Stimulated activated memory B cell treated with anti-CD40 and anti-IgM and Interleukin-4, amounts not matched to agents 10 μg/mL and 1 μg/mL and 100 μg/mL, for 72 hours (primary cell): ENCODE measurements around the gene GNAL.
"Not testable (repeated sequence)": the region's sequence is repeated elsewhere in the genome, so short reads cannot be mapped to it uniquely, and the experiment has no call there.

Source experiments
- ATAC-seq: fragments of 150-1000 bp; cut with Tn5 transposase; 2 replicates; pipeline ENCODE4 v1.10.0; 2021
- H3K27ac Mint-ChIP-seq: one replicate; pipeline ENCODE4 v1.8.0; 2022; ENCODE audit warnings: mild to moderate bottlenecking, mixed read lengths
- H3K27me3 Mint-ChIP-seq: one replicate; pipeline ENCODE4 v1.8.0; 2022; ENCODE audit warnings: mixed read lengths
- H3K36me3 Mint-ChIP-seq: one replicate; pipeline ENCODE4 v1.8.0; 2022; ENCODE audit warnings: mixed read lengths
- H3K4me1 Mint-ChIP-seq: one replicate; pipeline ENCODE4 v1.8.0; 2022; ENCODE audit warnings: mixed read lengths
- H3K4me3 Mint-ChIP-seq: one replicate; pipeline ENCODE4 v1.8.0; 2022; ENCODE audit warnings: mild to moderate bottlenecking, moderate library complexity, mixed read lengths
- H3K9me3 Mint-ChIP-seq: one replicate; pipeline ENCODE4 v1.8.0; 2022; ENCODE audit warnings: mixed read lengths

Gene GNAL

DNA sequence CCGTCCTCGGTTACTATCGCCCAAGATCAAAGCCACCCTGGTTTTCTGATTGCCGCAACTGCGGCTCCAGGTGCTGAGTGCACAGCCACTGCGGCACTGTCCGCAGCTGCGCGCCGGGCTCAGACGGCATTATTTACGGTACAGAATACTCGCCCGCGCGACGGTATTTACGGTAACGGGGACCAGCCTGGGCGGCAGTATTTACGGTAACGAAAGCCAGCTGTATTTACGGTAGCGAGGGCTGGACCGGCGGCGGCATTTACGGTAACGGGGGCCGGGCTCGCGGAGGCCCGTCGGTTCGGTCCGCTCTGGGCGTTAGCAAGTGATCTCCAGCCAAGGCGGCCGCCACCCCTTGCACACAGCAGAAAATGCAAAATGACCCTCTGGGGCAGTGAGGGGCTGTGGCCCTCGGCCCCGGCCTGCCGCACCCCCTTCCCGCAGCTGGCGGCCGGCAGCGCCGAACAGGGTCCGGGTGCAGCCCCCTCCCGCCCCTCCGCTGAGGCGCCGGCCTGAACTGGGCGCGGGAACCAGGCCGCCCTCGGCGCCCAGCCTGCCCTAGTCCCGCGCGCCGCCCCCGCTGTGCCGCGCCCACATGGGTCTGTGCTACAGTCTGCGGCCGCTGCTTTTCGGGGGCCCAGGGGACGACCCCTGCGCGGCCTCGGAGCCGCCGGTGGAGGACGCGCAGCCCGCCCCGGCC is at the start of gene GNAL:
Gene GNAL (plus strand): TSS at position 293 of the 697 bp plus-strand sequence. CDS start 300 bp downstream, at position 593.
- no peaks in the 10 kb centered on the region for H3K36me3 Mint-ChIP-seq
- H3K4me3 Mint-ChIP-seq = peak within 1 kb of the TSS; percentile 71
- H3K27me3 Mint-ChIP-seq = peaks cover 46% of the 10 kb centered on the region
- no peak within 1 kb of the TSS for H3K27ac Mint-ChIP-seq
- H3K9me3 Mint-ChIP-seq = peaks cover 5% of the 10 kb centered on the region
- peak; percentile 70 for ATAC-seq
- peaks cover 9% of the 10 kb centered on the region for H3K4me1 Mint-ChIP-seq

DNA sequence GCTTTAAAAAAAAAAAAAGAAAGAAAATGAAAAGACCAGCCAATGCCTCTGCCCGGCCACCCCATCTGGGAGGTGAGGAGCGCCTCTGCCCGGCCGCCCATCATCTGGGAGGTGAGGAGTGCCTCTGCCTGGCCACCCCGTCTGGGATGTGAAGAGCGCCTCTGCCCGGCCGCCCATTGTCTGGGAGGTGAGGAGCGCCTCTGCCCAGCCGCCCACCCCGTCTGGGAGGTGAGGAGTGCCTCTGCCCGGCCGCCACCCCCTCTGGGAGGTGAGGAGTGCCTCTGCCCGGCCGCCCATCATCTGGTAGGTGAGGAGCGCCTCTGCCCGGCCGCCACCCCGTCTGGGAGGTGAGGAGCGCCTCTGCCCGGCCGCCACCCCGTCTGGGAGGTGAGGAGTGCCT is 41.8 kb upstream of the GNAL start:
- H3K27me3 Mint-ChIP-seq, H3K27ac Mint-ChIP-seq, H3K36me3 Mint-ChIP-seq, H3K4me3 Mint-ChIP-seq, H3K9me3 Mint-ChIP-seq, ATAC-seq, H3K4me1 Mint-ChIP-seq: not testable (repeated sequence)

DNA sequence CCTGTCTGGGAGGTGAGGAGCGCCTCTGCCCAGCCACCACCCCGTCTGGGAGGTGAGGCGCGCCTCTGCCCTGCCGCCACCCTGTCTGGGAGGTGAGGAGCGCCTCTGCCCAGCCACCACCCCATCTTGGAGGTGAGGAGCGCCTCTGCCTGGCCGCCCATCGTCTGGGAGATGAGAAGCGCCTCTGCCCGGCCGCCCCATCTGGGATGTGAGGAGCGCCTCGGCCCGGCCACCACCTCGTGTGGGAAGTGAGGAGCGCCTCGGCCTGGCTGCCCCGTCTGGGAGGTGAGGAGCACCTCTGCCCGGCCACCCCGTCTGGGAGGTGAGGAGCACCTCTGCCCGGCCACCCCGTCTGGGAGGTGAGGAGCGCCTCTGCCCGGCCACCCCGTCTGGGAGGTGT is 41.3 kb upstream of the GNAL start:
- not testable (repeated sequence) for ATAC-seq, H3K4me3 Mint-ChIP-seq, H3K9me3 Mint-ChIP-seq, H3K27ac Mint-ChIP-seq, H3K27me3 Mint-ChIP-seq, H3K36me3 Mint-ChIP-seq, H3K4me1 Mint-ChIP-seq

DNA sequence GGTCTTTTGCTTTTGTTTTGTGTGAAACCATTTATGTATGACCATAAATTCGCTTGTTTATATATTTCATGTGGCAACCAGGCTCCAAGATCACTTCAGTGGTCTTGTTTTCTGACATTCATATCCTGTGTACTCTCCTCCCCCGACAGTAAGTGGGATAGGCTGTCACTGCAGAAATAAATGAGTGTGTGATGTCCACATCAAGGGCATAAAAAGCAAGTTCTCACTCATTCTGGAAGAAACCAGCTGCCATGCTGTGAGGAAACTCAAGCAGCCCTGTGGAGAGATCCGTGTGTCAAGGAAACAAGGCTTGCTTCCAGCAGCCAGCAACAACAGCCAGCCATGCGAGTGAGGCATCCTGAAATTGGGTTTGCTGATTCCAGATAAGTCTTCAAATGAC is 39.2 kb upstream of the GNAL start:
- H3K36me3 Mint-ChIP-seq = no peaks in the 10 kb centered on the region
- no peak overlapping the region for H3K27ac Mint-ChIP-seq
- peaks cover 28% of the 10 kb centered on the region for H3K27me3 Mint-ChIP-seq
- peaks cover 9% of the 10 kb centered on the region for H3K9me3 Mint-ChIP-seq
- H3K4me3 Mint-ChIP-seq = no peak overlapping the region
- no peak for ATAC-seq
- no peaks in the 10 kb centered on the region for H3K4me1 Mint-ChIP-seq

DNA sequence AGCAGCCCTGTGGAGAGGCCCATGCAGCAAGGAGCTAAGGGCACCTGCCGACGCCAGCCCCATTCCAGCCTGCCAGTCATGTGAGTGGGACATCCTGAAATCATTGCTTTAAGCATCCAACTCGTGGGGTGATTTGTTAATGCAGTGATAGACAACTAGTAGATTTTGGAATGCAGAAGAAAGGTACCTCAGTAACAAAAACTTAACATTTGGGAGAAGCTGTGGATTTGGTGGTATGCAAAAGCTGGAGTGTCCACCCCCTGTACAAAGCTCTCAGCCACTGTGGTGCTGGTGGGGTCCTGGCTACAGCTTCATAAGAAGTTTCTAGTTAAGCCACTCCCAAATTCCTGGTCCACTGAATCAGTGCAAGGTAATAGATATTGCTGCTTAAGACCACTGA is 37.2 kb upstream of the GNAL start:
- H3K36me3 Mint-ChIP-seq = no peaks in the 10 kb centered on the region
- no peak overlapping the region for H3K4me3 Mint-ChIP-seq
- peaks cover 9% of the 10 kb centered on the region for H3K9me3 Mint-ChIP-seq
- no peak overlapping the region for H3K27ac Mint-ChIP-seq
- ATAC-seq = no peak
- H3K4me1 Mint-ChIP-seq = peaks cover 5% of the 10 kb centered on the region
- peaks cover 35% of the 10 kb centered on the region for H3K27me3 Mint-ChIP-seq

DNA sequence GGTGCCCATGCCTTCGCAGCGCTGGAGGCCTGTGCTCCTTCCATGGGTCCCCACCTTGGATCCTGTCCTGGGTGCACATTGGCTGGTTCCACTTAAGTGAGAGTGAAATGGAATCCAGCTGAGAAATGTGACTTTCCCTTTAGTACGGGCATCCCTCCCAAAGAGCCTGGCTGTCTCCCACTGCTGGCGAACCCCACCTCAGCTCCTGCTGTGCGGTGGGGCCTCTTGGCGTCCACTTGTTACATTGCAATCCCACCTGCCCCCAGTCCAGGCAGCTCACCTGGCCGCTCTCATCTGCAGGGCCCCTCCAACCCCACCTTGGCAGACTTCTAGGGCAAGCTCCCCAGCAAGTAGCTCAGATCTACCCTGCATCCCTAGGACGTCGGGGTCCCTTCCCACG is 35.5 kb upstream of the GNAL start:
- peaks cover 5% of the 10 kb centered on the region for H3K4me1 Mint-ChIP-seq

DNA sequence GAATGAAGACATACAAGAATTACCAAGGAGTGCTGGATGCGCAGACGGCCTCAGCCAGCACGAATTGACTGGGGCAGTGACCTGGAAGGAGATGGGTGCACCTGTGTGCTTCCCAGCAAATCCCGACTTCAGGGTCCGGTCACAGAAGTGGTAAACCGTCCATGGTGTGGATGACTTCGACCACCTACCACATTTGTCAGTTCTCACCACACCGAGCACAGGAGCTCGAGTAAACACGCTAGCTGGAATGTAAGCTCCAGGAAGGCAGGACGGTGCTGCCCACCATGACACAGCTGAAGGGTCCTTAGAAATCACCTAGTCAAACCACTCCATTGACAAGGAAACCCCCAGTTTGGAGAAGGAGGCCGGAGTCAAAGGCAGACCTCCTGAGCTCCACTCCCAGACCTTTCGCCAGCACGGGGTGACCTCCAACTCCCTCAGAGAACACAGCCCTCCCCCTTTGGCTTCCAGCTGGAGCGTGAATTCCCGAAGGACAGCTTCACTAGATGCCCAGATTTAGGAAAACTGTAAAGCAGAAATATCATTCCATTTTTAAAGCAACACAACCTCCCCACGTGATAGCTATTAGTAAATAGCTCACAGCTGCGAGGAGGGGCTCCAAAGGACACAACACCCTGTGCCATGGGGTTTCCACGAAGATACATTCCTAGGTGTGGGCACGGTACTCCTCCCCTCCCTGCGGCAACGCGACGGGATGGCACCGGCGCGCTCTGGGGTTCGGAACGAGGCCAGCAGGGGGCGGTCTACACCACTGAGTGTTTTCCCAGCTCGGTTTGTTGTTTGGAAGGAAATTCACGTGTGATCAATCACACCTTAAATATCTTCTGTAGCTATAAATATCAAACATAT is 34.1 kb upstream of the GNAL start:
- Mint-ChIP-seq H3K9me3 (peaks cover 4% of the 10 kb centered on the region), H3K4me3 (no peak overlapping the region), H3K27ac (no peak overlapping the region), H3K27me3 (peaks cover 51% of the 10 kb centered on the region), H3K4me1 (peaks cover 5% of the 10 kb centered on the region), H3K36me3 (no peaks in the 10 kb centered on the region)
- ATAC-seq = no peak

More for the DNA sequence above, 35.5 kb upstream of the GNAL start:
- peaks cover 6% of the 10 kb centered on the region for H3K9me3 Mint-ChIP-seq
- no peak overlapping the region for H3K27ac Mint-ChIP-seq
- H3K36me3 Mint-ChIP-seq = no peaks in the 10 kb centered on the region
- H3K27me3 Mint-ChIP-seq = peaks cover 49% of the 10 kb centered on the region
- no peak overlapping the region for H3K4me3 Mint-ChIP-seq
- ATAC-seq = no peak

DNA sequence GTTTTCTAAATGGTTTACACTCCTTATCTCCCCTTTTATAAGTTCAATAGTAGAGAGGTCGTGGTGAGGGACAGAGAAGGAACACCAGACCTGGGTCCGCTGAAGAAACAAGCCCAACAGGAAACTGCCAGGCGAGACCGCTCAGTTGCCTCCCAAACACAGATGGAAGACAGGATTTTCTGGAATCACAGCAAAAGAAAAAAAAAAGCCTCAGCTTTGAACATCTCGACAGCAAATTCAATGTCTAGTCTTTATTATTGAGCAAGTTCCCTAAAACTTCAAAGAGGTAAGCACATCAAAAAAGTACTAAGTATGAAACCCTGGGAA is 33.5 kb upstream of the GNAL start:
- H3K36me3 Mint-ChIP-seq = no peaks in the 10 kb centered on the region
- peaks cover 45% of the 10 kb centered on the region for H3K27me3 Mint-ChIP-seq
- no peak for ATAC-seq
- H3K4me1 Mint-ChIP-seq = peaks cover 5% of the 10 kb centered on the region
- H3K4me3 Mint-ChIP-seq = no peak overlapping the region
- H3K27ac Mint-ChIP-seq = no peak overlapping the region
- H3K9me3 Mint-ChIP-seq = no peaks in the 10 kb centered on the region

DNA sequence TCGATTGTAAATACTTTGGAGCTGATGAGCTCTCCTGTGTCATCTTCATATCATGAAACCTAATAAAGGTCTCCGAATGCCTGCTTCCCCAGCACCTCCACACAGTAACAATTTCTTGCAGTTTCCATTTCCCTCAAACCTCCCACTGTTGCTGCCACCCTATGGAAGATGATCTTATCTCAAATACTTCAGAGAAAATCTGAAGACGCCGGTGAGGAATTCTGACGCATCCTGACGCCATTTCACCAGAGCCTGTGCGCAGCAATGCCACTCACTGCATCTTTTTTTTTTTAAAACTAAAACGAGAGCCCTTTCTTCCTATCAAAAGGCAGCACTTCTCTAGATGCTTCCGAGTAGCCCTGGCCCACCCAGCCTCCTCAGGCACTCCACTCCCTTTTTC is 31.9 kb upstream of the GNAL start:
- H3K27me3 Mint-ChIP-seq = peaks cover 45% of the 10 kb centered on the region
- H3K4me1 Mint-ChIP-seq = peaks cover 5% of the 10 kb centered on the region
- H3K4me3 Mint-ChIP-seq = no peak overlapping the region
- H3K27ac Mint-ChIP-seq = no peak overlapping the region
- H3K9me3 Mint-ChIP-seq = no peaks in the 10 kb centered on the region
- no peaks in the 10 kb centered on the region for H3K36me3 Mint-ChIP-seq
- no peak for ATAC-seq

DNA sequence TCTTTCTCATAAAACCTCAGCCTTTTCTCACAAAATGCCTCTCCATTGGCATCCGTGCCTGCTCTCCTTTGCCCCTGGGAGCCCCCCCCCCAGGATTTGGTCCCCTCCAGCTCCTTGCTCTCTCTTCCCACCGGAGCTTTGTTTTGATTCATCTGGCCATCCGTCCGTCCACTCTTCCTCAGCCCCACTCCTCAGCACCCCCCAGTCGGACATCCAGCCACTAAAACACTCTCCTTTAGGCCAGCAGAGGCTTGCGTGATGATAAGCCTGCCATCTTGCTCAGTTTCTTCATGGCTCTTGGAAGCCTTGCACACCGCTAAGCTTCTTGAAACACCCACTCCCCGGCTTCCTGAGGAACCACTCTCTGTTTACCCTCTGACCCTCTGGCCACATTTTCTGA is 31.5 kb upstream of the GNAL start:
- no peak overlapping the region for H3K4me3 Mint-ChIP-seq
- H3K27ac Mint-ChIP-seq = no peak overlapping the region
- ATAC-seq = no peak
- peaks cover 45% of the 10 kb centered on the region for H3K27me3 Mint-ChIP-seq
- no peaks in the 10 kb centered on the region for H3K9me3 Mint-ChIP-seq
- H3K4me1 Mint-ChIP-seq = peaks cover 5% of the 10 kb centered on the region
- no peaks in the 10 kb centered on the region for H3K36me3 Mint-ChIP-seq

DNA sequence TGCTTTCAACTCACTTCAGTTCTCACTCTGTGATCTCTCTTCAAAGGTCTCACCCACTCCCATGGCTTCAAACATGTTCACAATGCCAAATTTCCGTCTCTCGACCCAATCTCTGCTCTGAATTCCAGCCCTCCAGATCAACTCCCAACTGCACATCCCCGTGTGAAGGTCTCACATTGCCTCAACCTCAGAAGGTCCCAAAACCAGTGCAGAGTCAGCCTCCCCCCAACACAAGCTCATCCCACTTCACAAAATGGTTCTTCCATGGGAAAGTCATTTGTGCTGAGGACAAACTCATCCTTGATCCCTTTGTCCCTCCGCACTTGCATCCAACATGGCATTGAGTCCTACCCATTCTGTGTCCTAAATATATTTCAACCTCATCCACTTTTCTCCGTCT is 31.0 kb upstream of the GNAL start:
- H3K27ac Mint-ChIP-seq = no peak overlapping the region
- ATAC-seq = no peak

DNA sequence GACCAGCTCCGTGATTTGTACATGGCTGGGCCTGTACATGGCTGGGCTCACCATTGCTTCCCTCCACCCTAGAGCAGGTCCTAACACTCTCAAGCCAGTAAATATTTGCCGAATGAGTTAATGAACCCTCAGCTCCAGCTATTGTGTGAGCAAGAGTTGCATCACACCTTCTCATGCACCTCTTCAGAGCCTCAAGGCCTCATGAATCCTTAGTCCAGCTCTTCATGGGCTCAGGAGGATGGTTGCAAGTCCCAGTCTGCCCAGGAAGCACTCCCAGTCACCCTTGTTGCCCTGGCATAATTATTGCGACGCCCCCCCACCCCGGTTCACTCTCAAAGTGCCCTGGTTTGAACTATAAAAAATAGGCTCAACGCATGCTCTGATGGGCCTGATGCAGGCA is 30.1 kb upstream of the GNAL start:
- H3K36me3 Mint-ChIP-seq = no peaks in the 10 kb centered on the region
- H3K4me1 Mint-ChIP-seq = peaks cover 5% of the 10 kb centered on the region
- peaks cover 35% of the 10 kb centered on the region for H3K27me3 Mint-ChIP-seq
- H3K27ac Mint-ChIP-seq = no peak overlapping the region
- no peaks in the 10 kb centered on the region for H3K9me3 Mint-ChIP-seq
- ATAC-seq = no peak
- H3K4me3 Mint-ChIP-seq = no peak overlapping the region

More for the DNA sequence above, 31.0 kb upstream of the GNAL start:
- Mint-ChIP-seq H3K4me1 (peaks cover 5% of the 10 kb centered on the region), H3K27me3 (peaks cover 44% of the 10 kb centered on the region), H3K9me3 (no peaks in the 10 kb centered on the region), H3K36me3 (no peaks in the 10 kb centered on the region), H3K4me3 (no peak overlapping the region)

DNA sequence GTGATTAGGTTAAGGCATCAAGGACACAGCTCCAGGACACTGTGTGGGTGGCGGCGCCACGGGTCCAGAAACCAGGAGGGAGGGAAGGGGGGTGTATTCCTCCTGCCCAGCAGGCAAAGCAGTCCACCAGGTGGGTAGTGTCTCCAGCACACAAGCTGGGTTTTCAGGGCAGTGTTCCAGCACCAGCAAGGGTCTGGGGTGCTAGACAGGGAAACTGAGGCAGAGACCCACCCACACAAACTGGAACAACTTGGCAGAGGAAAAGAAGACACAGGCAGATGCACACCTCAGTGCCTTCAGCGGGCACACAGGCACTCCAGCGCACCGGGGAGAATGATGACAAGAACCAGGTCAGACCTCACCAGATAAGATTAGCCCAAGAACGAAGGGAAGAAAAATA is 28.4 kb upstream of the GNAL start:
- H3K27me3 Mint-ChIP-seq = peaks cover 20% of the 10 kb centered on the region
- no peak for ATAC-seq
- H3K36me3 Mint-ChIP-seq = no peaks in the 10 kb centered on the region
- no peaks in the 10 kb centered on the region for H3K4me1 Mint-ChIP-seq
- H3K27ac Mint-ChIP-seq = no peak overlapping the region
- H3K9me3 Mint-ChIP-seq = no peaks in the 10 kb centered on the region
- no peak overlapping the region for H3K4me3 Mint-ChIP-seq

DNA sequence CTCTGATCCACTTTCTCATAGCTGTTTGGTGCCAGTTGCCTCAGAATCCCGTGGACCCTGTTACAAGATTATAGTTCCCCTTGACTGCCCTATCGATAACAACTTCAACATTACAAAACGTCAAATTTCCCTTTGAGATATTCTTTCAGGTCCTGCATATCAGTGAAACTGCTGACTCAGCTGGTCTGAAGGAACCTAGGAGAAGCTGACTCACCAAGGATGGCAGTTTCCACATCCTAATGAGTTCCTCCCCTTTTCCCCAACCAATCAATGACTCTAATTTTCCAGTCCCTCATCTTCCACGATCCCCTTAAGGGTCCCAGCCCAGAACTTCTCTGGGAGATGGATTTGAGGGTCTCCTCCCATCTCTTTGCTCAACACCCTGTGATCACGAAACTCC is 27.6 kb upstream of the GNAL start:
- H3K9me3 Mint-ChIP-seq = no peaks in the 10 kb centered on the region
- H3K4me3 Mint-ChIP-seq = no peak overlapping the region
- ATAC-seq = no peak

DNA sequence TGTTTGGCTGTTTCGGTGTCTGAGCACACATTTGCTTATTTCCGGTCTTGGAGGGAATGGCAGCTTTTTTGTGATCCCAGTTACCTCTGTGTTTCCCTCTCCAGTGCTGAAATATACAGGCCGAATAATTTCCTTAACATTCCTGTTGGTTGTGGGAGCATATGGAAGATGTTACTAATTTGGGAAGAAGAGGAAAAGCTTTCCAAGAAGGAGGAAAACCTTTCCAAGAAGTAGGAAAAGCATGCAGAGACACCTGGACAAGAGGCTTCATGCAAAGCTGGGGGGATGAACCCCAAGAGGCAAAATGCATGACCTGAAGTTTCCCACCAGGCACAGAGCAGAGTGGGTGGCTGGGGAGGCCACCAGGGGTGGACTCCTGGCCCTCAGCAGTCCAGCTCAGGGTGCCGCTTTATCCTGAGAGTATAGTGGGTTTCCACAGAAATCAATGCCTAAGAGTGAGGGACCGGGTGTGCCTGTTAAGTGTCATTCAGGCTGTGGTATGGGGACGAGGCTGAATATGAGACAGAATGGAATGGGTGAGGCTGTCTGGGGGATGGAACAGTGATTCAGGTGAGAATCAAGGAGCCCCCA is 25.5 kb upstream of the GNAL start:
- Mint-ChIP-seq H3K9me3 (no peaks in the 10 kb centered on the region), H3K4me3 (no peak overlapping the region), H3K4me1 (no peaks in the 10 kb centered on the region), H3K27ac (no peak overlapping the region), H3K36me3 (no peaks in the 10 kb centered on the region), H3K27me3 (peaks cover 5% of the 10 kb centered on the region)
- ATAC-seq = no peak

More for the DNA sequence above, 27.6 kb upstream of the GNAL start:
- Mint-ChIP-seq H3K27ac (no peak overlapping the region), H3K27me3 (peaks cover 20% of the 10 kb centered on the region), H3K4me1 (no peaks in the 10 kb centered on the region), H3K36me3 (no peaks in the 10 kb centered on the region)

DNA sequence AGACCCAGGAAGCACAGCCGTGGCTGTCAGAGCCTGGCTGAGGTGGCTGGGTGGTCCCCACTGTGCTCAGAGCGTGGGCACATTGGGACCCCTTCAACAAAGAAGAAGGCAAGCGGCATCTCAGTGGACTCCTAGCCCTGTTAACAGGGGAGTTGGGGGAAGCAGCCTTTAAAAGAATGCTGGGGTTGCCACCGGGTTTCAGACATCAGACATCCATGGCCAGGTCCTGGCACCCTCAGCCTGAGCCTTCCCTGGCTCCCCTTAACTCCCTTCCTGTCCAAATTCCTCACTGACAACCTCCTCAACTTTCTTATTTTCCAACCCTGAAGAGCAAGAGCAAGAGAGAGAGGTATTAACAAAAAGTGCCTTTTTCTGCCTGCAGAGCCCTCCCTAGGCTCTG is 24.8 kb upstream of the GNAL start:
- no peaks in the 10 kb centered on the region for H3K4me1 Mint-ChIP-seq
- H3K36me3 Mint-ChIP-seq = no peaks in the 10 kb centered on the region
- H3K9me3 Mint-ChIP-seq = no peaks in the 10 kb centered on the region
- no peak overlapping the region for H3K4me3 Mint-ChIP-seq
- H3K27ac Mint-ChIP-seq = no peak overlapping the region
- H3K27me3 Mint-ChIP-seq = peaks cover 7% of the 10 kb centered on the region
- ATAC-seq = no peak
